Ishikawa (cell line): Measurements from ENCODE around the gene ZCCHC10.

ENCODE experiments used
- CREB1 ChIP-seq: IDR thresholded peaks from 2 replicates; pipeline ENCODE4 v1.6.1; 2012; ENCODE audit warnings: low read depth
- NFIC ChIP-seq: IDR thresholded peaks from 2 replicates; pipeline ENCODE4 v1.6.1; 2012
- TF ChIP-seq, protein P1 (sequence below): IDR thresholded peaks from 2 replicates; pipeline ENCODE4 v1.6.1; 2012; ENCODE audit warnings: low read depth, mild to moderate bottlenecking
- TF ChIP-seq, protein P2 (sequence below): IDR thresholded peaks from 2 replicates; pipeline ENCODE4 v1.6.1; 2012

DNA sequence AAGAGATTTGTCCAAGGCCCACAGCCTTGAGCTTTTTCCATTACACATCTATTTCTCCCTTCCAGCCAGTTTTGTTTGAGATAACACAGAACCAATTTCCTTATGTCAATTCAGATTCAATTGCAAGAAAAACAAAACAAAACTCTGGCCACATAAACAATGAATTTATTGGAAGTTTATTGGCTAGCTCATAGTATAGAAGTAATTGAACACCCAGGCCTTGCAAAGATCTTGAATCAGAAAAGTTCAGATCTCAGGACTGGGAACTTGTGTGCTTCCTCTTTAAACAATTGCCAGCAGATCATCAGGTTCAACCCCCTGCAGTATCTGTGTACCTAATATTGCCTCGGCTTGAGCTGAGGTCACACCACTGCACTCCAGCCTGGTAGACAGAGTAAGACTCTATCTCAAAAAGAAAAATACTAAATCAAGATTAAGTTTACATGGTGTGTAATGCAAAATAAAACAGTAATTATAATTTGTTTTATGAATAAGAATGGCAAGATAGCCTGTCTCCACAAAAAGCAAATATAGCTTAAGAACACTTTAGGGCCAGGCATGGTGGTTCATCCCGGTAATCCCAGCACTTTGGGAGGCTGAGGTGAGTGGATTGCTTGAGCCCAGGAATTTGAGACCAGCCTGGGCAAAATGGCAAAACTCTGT, 4.1 kb upstream of the ZCCHC10 start:
- TF ChIP-seq, protein P1, sequence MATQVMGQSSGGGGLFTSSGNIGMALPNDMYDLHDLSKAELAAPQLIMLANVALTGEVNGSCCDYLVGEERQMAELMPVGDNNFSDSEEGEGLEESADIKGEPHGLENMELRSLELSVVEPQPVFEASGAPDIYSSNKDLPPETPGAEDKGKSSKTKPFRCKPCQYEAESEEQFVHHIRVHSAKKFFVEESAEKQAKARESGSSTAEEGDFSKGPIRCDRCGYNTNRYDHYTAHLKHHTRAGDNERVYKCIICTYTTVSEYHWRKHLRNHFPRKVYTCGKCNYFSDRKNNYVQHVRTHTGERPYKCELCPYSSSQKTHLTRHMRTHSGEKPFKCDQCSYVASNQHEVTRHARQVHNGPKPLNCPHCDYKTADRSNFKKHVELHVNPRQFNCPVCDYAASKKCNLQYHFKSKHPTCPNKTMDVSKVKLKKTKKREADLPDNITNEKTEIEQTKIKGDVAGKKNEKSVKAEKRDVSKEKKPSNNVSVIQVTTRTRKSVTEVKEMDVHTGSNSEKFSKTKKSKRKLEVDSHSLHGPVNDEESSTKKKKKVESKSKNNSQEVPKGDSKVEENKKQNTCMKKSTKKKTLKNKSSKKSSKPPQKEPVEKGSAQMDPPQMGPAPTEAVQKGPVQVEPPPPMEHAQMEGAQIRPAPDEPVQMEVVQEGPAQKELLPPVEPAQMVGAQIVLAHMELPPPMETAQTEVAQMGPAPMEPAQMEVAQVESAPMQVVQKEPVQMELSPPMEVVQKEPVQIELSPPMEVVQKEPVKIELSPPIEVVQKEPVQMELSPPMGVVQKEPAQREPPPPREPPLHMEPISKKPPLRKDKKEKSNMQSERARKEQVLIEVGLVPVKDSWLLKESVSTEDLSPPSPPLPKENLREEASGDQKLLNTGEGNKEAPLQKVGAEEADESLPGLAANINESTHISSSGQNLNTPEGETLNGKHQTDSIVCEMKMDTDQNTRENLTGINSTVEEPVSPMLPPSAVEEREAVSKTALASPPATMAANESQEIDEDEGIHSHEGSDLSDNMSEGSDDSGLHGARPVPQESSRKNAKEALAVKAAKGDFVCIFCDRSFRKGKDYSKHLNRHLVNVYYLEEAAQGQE: no peak
- no peak for TF ChIP-seq NFIC
- TF ChIP-seq, protein P2, sequence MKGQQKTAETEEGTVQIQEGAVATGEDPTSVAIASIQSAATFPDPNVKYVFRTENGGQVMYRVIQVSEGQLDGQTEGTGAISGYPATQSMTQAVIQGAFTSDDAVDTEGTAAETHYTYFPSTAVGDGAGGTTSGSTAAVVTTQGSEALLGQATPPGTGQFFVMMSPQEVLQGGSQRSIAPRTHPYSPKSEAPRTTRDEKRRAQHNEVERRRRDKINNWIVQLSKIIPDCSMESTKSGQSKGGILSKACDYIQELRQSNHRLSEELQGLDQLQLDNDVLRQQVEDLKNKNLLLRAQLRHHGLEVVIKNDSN: no peak
- no peak for TF ChIP-seq CREB1
